Measurements from ENCODE around the gene FERMT1. TPM values are rescaled to one million over a fixed set of nuclear protein-coding genes. Genes with fewer than 3 reads are reported as not detected.

The FERMT1 gene
- total and polyA plus RNA-seq, 2 of the 13 experiments (the other 11 are each of a cell fraction or from before 2014, with no cell fraction given), result 15.8 to 29.5 TPM

DNA sequence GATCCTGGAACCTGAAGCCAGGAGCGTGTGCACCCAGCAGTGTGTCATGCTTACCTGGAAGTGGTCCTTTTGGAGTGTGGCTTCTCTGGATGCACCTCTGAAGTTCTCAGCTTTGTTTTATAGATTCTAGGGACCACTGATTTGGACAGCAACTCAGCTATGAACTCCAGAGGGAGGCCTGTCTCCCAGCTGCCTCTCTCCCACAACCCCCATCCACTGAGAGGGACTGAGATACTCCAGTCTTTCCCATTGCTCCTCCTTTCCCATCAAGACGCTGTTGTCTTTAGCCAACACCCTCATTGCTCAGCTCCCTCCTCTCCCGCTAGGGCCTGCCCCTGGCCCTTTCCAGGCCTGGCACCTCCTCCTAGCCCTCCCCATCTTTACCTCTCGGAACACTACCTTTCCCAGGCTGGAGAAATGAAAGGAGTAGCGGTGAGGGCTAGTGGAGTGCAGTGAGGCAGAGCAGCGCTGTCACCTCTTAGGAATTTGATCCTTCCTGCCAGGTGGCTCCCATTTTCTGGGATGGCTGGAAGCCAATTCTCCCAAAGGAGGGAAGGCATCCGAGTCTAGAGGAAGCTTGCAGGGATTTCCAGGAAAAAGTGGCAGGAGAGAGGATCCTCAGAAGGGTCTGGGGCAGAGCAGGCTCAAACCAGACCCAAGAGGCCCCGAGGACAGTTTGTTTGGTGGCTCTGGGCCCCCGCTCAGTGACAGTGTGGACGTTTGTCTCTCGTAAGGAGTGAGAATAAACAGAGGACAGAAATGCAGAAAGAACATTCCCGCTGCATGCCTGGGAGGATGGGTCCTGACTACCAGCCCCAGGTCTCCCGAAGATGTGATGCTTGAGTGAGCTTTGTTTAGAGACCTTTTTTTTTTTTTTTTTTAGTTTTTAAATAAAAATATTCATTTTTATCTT is 68.8 kb downstream of the FERMT1 start, which contains the start of gene LRRN4 (continued):
- TF ChIP-seq PTBP1 (IDR thresholded peaks at IDR 0.05; ENCODE audit: low read depth, low read length, poor library complexity, severe bottlenecking) (no peak), ZNF660 (CRISPR knock-in tag; IDR thresholded peaks at IDR 0.05; ENCODE audit: borderline replicate concordance, low read depth) (no peak), ZNF747 (CRISPR knock-in tag; IDR thresholded peaks at IDR 0.05; ENCODE audit: borderline replicate concordance) (no peak), RARG (CRISPR knock-in tag; IDR thresholded peaks at IDR 0.05; ENCODE audit: low read depth) (no peak), NFYB (CRISPR knock-in tag; IDR thresholded peaks at IDR 0.05) (no peak), CHCHD3 (CRISPR knock-in tag; IDR thresholded peaks at IDR 0.05) (no peak), RAD51 (IDR thresholded peaks at IDR 0.05; ENCODE audit: borderline replicate concordance) (no peak), MED1 (CRISPR knock-in tag; IDR thresholded peaks at IDR 0.05) (no peak), ZFP36L2 (CRISPR knock-in tag; IDR thresholded peaks at IDR 0.05) (no peak), ZC3H4 (CRISPR knock-in tag; IDR thresholded peaks at IDR 0.05; ENCODE audit: borderline replicate concordance) (no peak)
- TF ChIP-seq, protein P1, sequence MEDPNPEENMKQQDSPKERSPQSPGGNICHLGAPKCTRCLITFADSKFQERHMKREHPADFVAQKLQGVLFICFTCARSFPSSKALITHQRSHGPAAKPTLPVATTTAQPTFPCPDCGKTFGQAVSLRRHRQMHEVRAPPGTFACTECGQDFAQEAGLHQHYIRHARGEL (CRISPR knock-in tag; IDR thresholded peaks at IDR 0.05), result no peak
- TF ChIP-seq, protein P2, sequence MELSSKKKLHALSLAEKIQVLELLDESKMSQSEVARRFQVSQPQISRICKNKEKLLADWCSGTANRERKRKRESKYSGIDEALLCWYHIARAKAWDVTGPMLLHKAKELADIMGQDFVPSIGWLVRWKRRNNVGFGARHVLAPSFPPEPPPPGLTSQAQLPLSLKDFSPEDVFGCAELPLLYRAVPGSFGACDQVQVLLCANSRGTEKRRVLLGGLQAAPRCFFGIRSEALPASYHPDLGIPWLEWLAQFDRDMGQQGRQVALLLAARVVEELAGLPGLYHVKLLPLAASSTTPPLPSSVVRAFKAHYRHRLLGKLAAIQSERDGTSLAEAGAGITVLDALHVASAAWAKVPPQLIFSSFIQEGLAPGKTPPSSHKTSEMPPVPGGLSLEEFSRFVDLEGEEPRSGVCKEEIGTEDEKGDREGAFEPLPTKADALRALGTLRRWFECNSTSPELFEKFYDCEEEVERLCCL (CRISPR knock-in tag; IDR thresholded peaks at IDR 0.05; ENCODE audit: borderline replicate concordance), result no peak
- TF ChIP-seq, protein P3, sequence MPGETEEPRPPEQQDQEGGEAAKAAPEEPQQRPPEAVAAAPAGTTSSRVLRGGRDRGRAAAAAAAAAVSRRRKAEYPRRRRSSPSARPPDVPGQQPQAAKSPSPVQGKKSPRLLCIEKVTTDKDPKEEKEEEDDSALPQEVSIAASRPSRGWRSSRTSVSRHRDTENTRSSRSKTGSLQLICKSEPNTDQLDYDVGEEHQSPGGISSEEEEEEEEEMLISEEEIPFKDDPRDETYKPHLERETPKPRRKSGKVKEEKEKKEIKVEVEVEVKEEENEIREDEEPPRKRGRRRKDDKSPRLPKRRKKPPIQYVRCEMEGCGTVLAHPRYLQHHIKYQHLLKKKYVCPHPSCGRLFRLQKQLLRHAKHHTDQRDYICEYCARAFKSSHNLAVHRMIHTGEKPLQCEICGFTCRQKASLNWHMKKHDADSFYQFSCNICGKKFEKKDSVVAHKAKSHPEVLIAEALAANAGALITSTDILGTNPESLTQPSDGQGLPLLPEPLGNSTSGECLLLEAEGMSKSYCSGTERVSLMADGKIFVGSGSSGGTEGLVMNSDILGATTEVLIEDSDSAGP (CRISPR knock-in tag; IDR thresholded peaks at IDR 0.05; ENCODE audit: borderline replicate concordance), result peak; percentile 35; the same call in 1 of the 2 replicates
- TF ChIP-seq, protein P4, sequence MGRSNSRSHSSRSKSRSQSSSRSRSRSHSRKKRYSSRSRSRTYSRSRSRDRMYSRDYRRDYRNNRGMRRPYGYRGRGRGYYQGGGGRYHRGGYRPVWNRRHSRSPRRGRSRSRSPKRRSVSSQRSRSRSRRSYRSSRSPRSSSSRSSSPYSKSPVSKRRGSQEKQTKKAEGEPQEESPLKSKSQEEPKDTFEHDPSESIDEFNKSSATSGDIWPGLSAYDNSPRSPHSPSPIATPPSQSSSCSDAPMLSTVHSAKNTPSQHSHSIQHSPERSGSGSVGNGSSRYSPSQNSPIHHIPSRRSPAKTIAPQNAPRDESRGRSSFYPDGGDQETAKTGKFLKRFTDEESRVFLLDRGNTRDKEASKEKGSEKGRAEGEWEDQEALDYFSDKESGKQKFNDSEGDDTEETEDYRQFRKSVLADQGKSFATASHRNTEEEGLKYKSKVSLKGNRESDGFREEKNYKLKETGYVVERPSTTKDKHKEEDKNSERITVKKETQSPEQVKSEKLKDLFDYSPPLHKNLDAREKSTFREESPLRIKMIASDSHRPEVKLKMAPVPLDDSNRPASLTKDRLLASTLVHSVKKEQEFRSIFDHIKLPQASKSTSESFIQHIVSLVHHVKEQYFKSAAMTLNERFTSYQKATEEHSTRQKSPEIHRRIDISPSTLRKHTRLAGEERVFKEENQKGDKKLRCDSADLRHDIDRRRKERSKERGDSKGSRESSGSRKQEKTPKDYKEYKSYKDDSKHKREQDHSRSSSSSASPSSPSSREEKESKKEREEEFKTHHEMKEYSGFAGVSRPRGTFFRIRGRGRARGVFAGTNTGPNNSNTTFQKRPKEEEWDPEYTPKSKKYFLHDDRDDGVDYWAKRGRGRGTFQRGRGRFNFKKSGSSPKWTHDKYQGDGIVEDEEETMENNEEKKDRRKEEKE (IDR thresholded peaks at IDR 0.05), result no peak
- TF ChIP-seq, protein P5, sequence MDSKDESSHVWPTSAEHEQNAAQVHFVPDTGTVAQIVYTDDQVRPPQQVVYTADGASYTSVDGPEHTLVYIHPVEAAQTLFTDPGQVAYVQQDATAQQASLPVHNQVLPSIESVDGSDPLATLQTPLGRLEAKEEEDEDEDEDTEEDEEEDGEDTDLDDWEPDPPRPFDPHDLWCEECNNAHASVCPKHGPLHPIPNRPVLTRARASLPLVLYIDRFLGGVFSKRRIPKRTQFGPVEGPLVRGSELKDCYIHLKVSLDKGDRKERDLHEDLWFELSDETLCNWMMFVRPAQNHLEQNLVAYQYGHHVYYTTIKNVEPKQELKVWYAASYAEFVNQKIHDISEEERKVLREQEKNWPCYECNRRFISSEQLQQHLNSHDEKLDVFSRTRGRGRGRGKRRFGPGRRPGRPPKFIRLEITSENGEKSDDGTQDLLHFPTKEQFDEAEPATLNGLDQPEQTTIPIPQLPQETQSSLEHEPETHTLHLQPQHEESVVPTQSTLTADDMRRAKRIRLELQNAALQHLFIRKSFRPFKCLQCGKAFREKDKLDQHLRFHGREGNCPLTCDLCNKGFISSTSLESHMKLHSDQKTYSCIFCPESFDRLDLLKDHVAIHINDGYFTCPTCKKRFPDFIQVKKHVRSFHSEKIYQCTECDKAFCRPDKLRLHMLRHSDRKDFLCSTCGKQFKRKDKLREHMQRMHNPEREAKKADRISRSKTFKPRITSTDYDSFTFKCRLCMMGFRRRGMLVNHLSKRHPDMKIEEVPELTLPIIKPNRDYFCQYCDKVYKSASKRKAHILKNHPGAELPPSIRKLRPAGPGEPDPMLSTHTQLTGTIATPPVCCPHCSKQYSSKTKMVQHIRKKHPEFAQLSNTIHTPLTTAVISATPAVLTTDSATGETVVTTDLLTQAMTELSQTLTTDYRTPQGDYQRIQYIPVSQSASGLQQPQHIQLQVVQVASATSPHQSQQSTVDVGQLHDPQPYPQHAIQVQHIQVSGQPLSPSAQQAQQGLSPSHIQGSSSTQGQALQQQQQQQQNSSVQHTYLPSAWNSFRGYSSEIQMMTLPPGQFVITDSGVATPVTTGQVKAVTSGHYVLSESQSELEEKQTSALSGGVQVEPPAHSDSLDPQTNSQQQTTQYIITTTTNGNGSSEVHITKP (CRISPR knock-in tag; IDR thresholded peaks at IDR 0.05; ENCODE audit: low read depth), result no peak
- TF ChIP-seq, protein P6, sequence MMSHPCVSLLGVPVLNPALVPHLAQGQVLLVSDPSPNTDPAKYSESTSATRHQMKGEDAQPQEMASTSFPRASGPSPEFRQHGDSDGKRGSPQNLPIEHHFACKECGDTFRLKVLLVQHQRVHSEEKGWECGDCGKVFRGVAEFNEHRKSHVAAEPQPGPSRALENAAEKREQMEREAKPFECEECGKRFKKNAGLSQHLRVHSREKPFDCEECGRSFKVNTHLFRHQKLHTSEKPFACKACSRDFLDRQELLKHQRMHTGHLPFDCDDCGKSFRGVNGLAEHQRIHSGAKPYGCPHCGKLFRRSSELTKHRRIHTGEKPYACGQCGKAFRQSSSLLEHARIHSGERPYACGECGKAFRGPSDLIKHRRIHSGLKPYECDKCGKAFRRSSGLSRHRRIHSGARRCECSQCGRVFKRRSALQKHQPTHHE (CRISPR knock-in tag; IDR thresholded peaks at IDR 0.05; ENCODE audit: borderline replicate concordance), result no peak
